Measurements from ENCODE around the gene ZNF600. TPM values are rescaled to one million over a fixed set of nuclear protein-coding genes. Genes with fewer than 3 reads are reported as not detected.

ZNF600 gene
- total and polyA plus RNA-seq, 9 of the 15 experiments (the other 6 are each of a cell fraction or from before 2014, with no cell fraction given) = 5.7 to 21.5 (median 17.6) TPM

GRCh38 chr19:52724701-52725514 lies 61.7 kb downstream of the ZNF600 start (continued):
- TF ChIP-seq E2F8 (IDR thresholded peaks at IDR 0.05; ENCODE audit: low read depth, partially characterized antibody) (peak; percentile 40), ZNF76 (CRISPR knock-in tag; IDR thresholded peaks at IDR 0.05; ENCODE audit: borderline replicate concordance) (no peak), ZFX (CRISPR knock-in tag; IDR thresholded peaks at IDR 0.05) (peak; percentile 52), ZNF512 (tag; IDR thresholded peaks at IDR 0.05) (peak; percentile 73), CBX8 (IDR thresholded peaks at IDR 0.05; ENCODE audit: borderline replicate concordance, extremely low read depth, low read depth, low read length, poor library complexity, severe bottlenecking) (no peak), SMARCA5 (IDR thresholded peaks at IDR 0.05) (0 out of 2 replicates have a peak, but pooled peaks have one; percentile 16), MAZ (CRISPR knock-in tag; conservative IDR thresholded peaks at IDR 0.05 in 1 of 2, IDR thresholded peaks at IDR 0.05 in 1 of 2) (peak; percentile 4 to 46; a peak in 1 of 4 replicates)
